HL-60 (cell line): ENCODE results near the gene VCP.

Experiments used
- CTCF ChIP-seq: IDR thresholded peaks from one replicate; pipeline ENCODE4 v1.5.1; 2011; ENCODE audit warnings: low read length, control low read depth, inconsistent platforms; ENCODE audit not compliant: insufficient read depth
- REST ChIP-seq: IDR thresholded peaks from 2 replicates; pipeline ENCODE4 v1.6.1; 2012; ENCODE audit warnings: low read depth; ENCODE audit not compliant: insufficient replicate concordance

- no peak for TF ChIP-seq CTCF
- TF ChIP-seq REST: no peak
These were observed 43.5 kb upstream of the VCP start, which contains the start of gene ATOSB for GRCh38 chr9:35115680-35116538.
